GM12878 (cell line): ENCODE results near the gene CXCL13. TPM values are rescaled to one million over a fixed set of nuclear protein-coding genes. Genes with fewer than 3 reads are reported as not detected.

ENCODE experiments used
- ATAC-seq: fragments of 200-7000 bp; cut with Tn5 transposase; 3 replicates; pipeline ENCODE4 v1.9.1; 2020; ENCODE audit warnings: mild to moderate bottlenecking, moderate library complexity
- BruUV-seq: library from RNA; stranded (reverse); fragments of 400-500 nt; replicated peaks from 2 replicates; lab custom pipeline; 2021; lab: Mats Ljungman, UMichigan
- CTCF ChIA-PET: fragments of 300-600 bp; sonication (Branson Sonifier 250); formaldehyde crosslinking; extraction: SDS; loops from one replicate; lab custom pipeline; 2021; ENCODE audit warnings: inconsistent platforms; lab: Yijun Ruan, JAX
- POLR2A ChIA-PET: fragments of 350-600 bp; formaldehyde crosslinking; extraction: SDS; loops from one replicate; lab custom pipeline; 2021; ENCODE audit warnings: inconsistent platforms; lab: Charles Lee
- RAD21 ChIA-PET: fragments of 300-600 bp; sonication (Branson Sonifier 250); formaldehyde crosslinking; loops from one replicate; lab custom pipeline; 2023; ENCODE audit warnings: antibody characterized with exemption; ENCODE audit not compliant: unreplicated experiment; lab: Charles Lee
- SMC1A ChIA-PET: fragments of 300-600 bp; sonication (Branson Sonifier 250); formaldehyde crosslinking; loops from one replicate; lab custom pipeline; 2023; ENCODE audit not compliant: unreplicated experiment, uncharacterized antibody; lab: Charles Lee
- DNase-seq: peaks from one replicate; pipeline ENCODE4 v3.0.0-alpha.2; 2011; ENCODE audit warnings: low read depth, low spot score
- FAIRE-seq: peaks from 3 replicates; lab custom pipeline; 2011; peaks lifted over from hg19 to GRCh38; lab: Jason Lieb, UNC
- H2AFZ ChIP-seq: 2 replicates; pipeline ENCODE4 v1.6.0; 2011; ENCODE audit warnings: low read depth, low read length, control low read depth; ENCODE audit not compliant: control insufficient read depth
- H3K27ac ChIP-seq: 2 replicates; pipeline ENCODE4 v1.5.1; 2011; ENCODE audit warnings: control low read depth; ENCODE audit not compliant: control insufficient read depth, insufficient read depth
- H3K27me3 ChIP-seq, 2 experiments: replicated peaks in 1 of 2; 2 replicates each; pipeline versions ENCODE4 v1.6.0 to v1.6.1; 2011; ENCODE audit warnings: low read length in 1 of 2; ENCODE audit not compliant: control insufficient read depth in 2 of 2, insufficient read depth in 2 of 2
- H3K36me3 ChIP-seq, 2 experiments: 2 replicates each; pipeline ENCODE4 v1.5.1; 2011; ENCODE audit warnings: low read length in 1 of 2; ENCODE audit not compliant: control insufficient read depth in 2 of 2, insufficient read depth in 2 of 2
- H3K4me1 ChIP-seq: 2 replicates; pipeline ENCODE4 v1.6.1; 2011; ENCODE audit warnings: mild to moderate bottlenecking, low read length, moderate library complexity, mixed read lengths; ENCODE audit not compliant: control insufficient read depth, insufficient read depth
- H3K4me2 ChIP-seq: 2 replicates; pipeline ENCODE4 v1.6.0; 2011; ENCODE audit warnings: control low read depth; ENCODE audit not compliant: control insufficient read depth, insufficient read depth
- H3K4me3 ChIP-seq: fragments of 200-600 bp; sonication (generic); 2 replicates; pipeline ENCODE4 v1.5.1; 2016
- H3K79me2 ChIP-seq: 2 replicates; pipeline ENCODE4 v1.6.0; 2011; ENCODE audit warnings: low read length; ENCODE audit not compliant: control insufficient read depth, insufficient read depth
- H3K9ac ChIP-seq: 2 replicates; pipeline ENCODE4 v1.8.0; 2011; ENCODE audit warnings: low read length, control low read depth, mixed read lengths; ENCODE audit not compliant: control insufficient read depth, insufficient read depth
- H3K9me3 ChIP-seq: replicated peaks from 3 replicates; pipeline ENCODE4 v1.5.1; 2011; ENCODE audit warnings: mild to moderate bottlenecking, low read length; ENCODE audit not compliant: control insufficient read depth, insufficient read depth
- H4K20me1 ChIP-seq: 2 replicates; pipeline ENCODE4 v1.6.0; 2011; ENCODE audit not compliant: control insufficient read depth, insufficient read depth
- BRCA1 ChIP-seq: IDR thresholded peaks from 2 replicates; pipeline ENCODE4 v1.6.1; 2011; ENCODE audit warnings: low read depth, low read length, improper control_type of control experiment
- CHD1 ChIP-seq: IDR thresholded peaks from 2 replicates; pipeline ENCODE4 v1.6.1; 2012; ENCODE audit warnings: low read depth, low read length, improper control_type of control experiment
- CREM ChIP-seq: IDR thresholded peaks from 2 replicates; pipeline ENCODE4 v1.6.1; 2014; ENCODE audit warnings: antibody characterized with exemption, low read depth
- E2F8 ChIP-seq: fragments of 450-650 bp; IDR thresholded peaks from 2 replicates; pipeline ENCODE4 v1.6.1; 2018; ENCODE audit warnings: mild to moderate bottlenecking, low read depth, moderate library complexity; ENCODE audit not compliant: partially characterized antibody
- ESRRA ChIP-seq: IDR thresholded peaks from 2 replicates; pipeline ENCODE4 v1.6.1; 2012; ENCODE audit warnings: mild to moderate bottlenecking, low read length, improper control_type of control experiment
- GATAD2B ChIP-seq: fragments of 450-650 bp; conservative IDR thresholded peaks from 2 replicates; pipeline ENCODE4 v1.6.1; 2017; ENCODE audit warnings: low read depth, mild to moderate bottlenecking, moderate library complexity
- JUNB ChIP-seq: IDR thresholded peaks from 2 replicates; pipeline ENCODE4 v1.6.1; 2016; ENCODE audit warnings: antibody characterized with exemption, mild to moderate bottlenecking
- MEF2A ChIP-seq: IDR thresholded peaks from 2 replicates; pipeline ENCODE4 v1.6.1; 2011; ENCODE audit warnings: low read depth, mild to moderate bottlenecking, low read length, moderate library complexity; ENCODE audit not compliant: insufficient read depth
- NFXL1 ChIP-seq: fragments of 450-650 bp; IDR thresholded peaks from 2 replicates; pipeline ENCODE4 v1.6.1; 2017; ENCODE audit warnings: antibody characterized with exemption, mild to moderate bottlenecking, borderline replicate concordance
- NFYA ChIP-seq: IDR thresholded peaks from 2 replicates; pipeline ENCODE4 v1.6.1; 2011; ENCODE audit warnings: low read depth, mild to moderate bottlenecking, low read length, improper control_type of control experiment, borderline replicate concordance
- NR2F1 ChIP-seq: fragments of 450-650 bp; conservative IDR thresholded peaks from 2 replicates; pipeline ENCODE4 v1.6.1; 2017; ENCODE audit warnings: mild to moderate bottlenecking
- NRF1 ChIP-seq: conservative IDR thresholded peaks from 2 replicates; pipeline ENCODE4 v1.6.1; 2011; ENCODE audit warnings: mild to moderate bottlenecking, low read depth, low read length, improper control_type of control experiment
- POLR2A ChIP-seq: IDR thresholded peaks from 2 replicates; pipeline ENCODE4 v1.6.1; 2011; ENCODE audit warnings: low read depth, mild to moderate bottlenecking, low read length
- RAD51 ChIP-seq: fragments of 450-650 bp; IDR thresholded peaks from 2 replicates; pipeline ENCODE4 v1.6.1; 2016; ENCODE audit warnings: moderate library complexity, mild to moderate bottlenecking, inconsistent platforms
- SMAD5 ChIP-seq: IDR thresholded peaks from 2 replicates; pipeline ENCODE4 v1.6.1; 2016; ENCODE audit warnings: antibody characterized with exemption, low read depth
- TCF3 ChIP-seq: IDR thresholded peaks from 2 replicates; pipeline ENCODE4 v1.6.1; 2012; ENCODE audit warnings: low read depth, mild to moderate bottlenecking, low read length, borderline replicate concordance; ENCODE audit not compliant: insufficient read depth
- WRNIP1 ChIP-seq: IDR thresholded peaks from 2 replicates; pipeline ENCODE4 v1.6.1; 2011; ENCODE audit warnings: low read depth, low read length, improper control_type of control experiment, borderline replicate concordance
- YBX1 ChIP-seq: fragments of 450-650 bp; IDR thresholded peaks from 2 replicates; pipeline ENCODE4 v1.6.1; 2016; ENCODE audit warnings: antibody characterized with exemption
- ZBTB11 ChIP-seq: fragments of 450-650 bp; formaldehyde crosslinking; IDR thresholded peaks from 2 replicates; pipeline ENCODE4 v1.5.0; 2022; ENCODE audit warnings: mild to moderate bottlenecking, missing genetic modification characterization
- WGBS: methylation state at CpG from one replicate; pipeline ENCODE4 v1.1.6; 2016; ENCODE audit warnings: low lambda C conversion rate; ENCODE audit not compliant: insufficient replicate concordance, insufficient coverage; ENCODE audit errors: missing lambda C conversion rate; 5-methylcytosine and 5-hydroxymethylcytosine counted together
- in situ Hi-C: fragments of 300-500 bp; cut with MboI; formaldehyde crosslinking; loops from 9 replicates; pipeline ENCODE4 v1.14.3; 2018; ENCODE audit warnings: mixed read lengths
- intact Hi-C: fragments of 100-400 bp; cut with micrococcal nuclease; formaldehyde crosslinking; loops from one replicate; pipeline ENCODE4 v1.14.2; 2022; ENCODE audit not compliant: unreplicated experiment
- polyA plus RNA-seq, 11 experiments: library from polyadenylated mRNA; depleted of rRNA in 4 of 11; unstranded in 6 of 11; stranded (reverse) in 5 of 11; fragments of >200 nt; fragmentation: Nextera tagmentation in 4 of 11; fragmentation: Illumina TruSeq in 1 of 11; extraction: Ambion mirVana in 4 of 11; extraction: Trizol in 1 of 11; gene quantifications; 1 replicate in 1 of 11; 2 replicates in 10 of 11; pipeline versions ENCODE4 v1.2.1 to v1.2.3, GENCODE V29; 2011 to 2016; ENCODE audit warnings: inconsistent platforms in 2 of 11, missing spikeins in 2 of 11, low read depth in 1 of 11
- total RNA-seq, 4 experiments: library from RNA; depleted of rRNA in 3 of 4; stranded (reverse); fragments of >200 nt in 3 of 4; fragmentation: Illumina TruSeq in 1 of 4; extraction: Trizol in 1 of 4; gene quantifications; 2 replicates each; pipeline versions ENCODE4 v1.2.1 to v1.2.3, GENCODE V29; 2013 to 2021

The CXCL13 gene
- total and polyA plus RNA-seq, 10 of the 15 experiments (the other 5 are each of a cell fraction or from before 2014, with no cell fraction given), result 0.05 to 0.16 TPM; not detected in 8

GRCh38 chr4:77625485-77625884 lies 19.9 kb downstream of the CXCL13 start:
- no TSS peak for BruUV-seq
- H3K9me3 ChIP-seq, result no peaks in the 10 kb centered on the region
- H3K4me2 ChIP-seq, result no peak overlapping the region
- no peaks in the 10 kb centered on the region for H4K20me1 ChIP-seq
- ChIA-PET POLR2A (no interaction called here), CTCF (no interaction called here)
- FAIRE-seq, result no peak
- no peak overlapping the region for H3K27ac ChIP-seq
- in situ Hi-C loops, result loop anchor here (10.0 kb wide), 1 partner anchor 251 kb away; no protein-coding TSS in a partner anchor
- no peak for TF ChIP-seq JUNB
- TF ChIP-seq POLR2A, result no peak
- TF ChIP-seq CHD1, result no peak
- TF ChIP-seq WRNIP1, result no peak
- no peak for TF ChIP-seq NR2F1
- no peak for TF ChIP-seq E2F8
- TF ChIP-seq GATAD2B, result no peak
- no peak for TF ChIP-seq ESRRA
- TF ChIP-seq MEF2A, result no peak
- TF ChIP-seq NFXL1, result no peak
- TF ChIP-seq BRCA1, result no peak
- TF ChIP-seq ZBTB11 (CRISPR knock-in tag), result no peak
- TF ChIP-seq NFYA, result no peak
- no peak for TF ChIP-seq CREM
- no peak for TF ChIP-seq TCF3
- no peak for TF ChIP-seq NRF1
- no peak for TF ChIP-seq RAD51
- no peak for TF ChIP-seq SMAD5
- TF ChIP-seq YBX1, result no peak
- TF ChIP-seq, all 136 proteins: peak for 0
- Histone ChIP-seq H3K9ac (no peak overlapping the region), H3K27me3 (peaks cover 0 to 3% of the 10 kb centered on the region in 2 experiments; a peak in 1 of 4 replicates), H3K4me1 (no peaks in the 10 kb centered on the region), H3K79me2 (no peaks in the 10 kb centered on the region), H3K4me3 (no peak overlapping the region), H3K36me3 (no peaks in the 10 kb centered on the region), H2AFZ (no peak overlapping the region)
- RAD21 ChIA-PET, result no interaction called here
- no peak for ATAC-seq
- 25% methylated on average over 5 of the region's 5 CpGs for WGBS
- SMC1A ChIA-PET, result interaction anchor here (1.3 kb wide), 1 partner anchor 9 kb away, joined by 3 read pairs; no protein-coding TSS in a partner anchor
- DNase-seq, result no peak
- intact Hi-C loops, result no loop called here
